Stomach (tissue), 9 donors: ENCODE results near the gene FBXL7. TPM values are rescaled to one million over a fixed set of nuclear protein-coding genes. Genes with fewer than 3 reads are reported as not detected.
A peak's percentile ranks its signal among the peaks of the same experiment; 100 is the strongest.

ENCODE experiments used
- DNase-seq, 2 donors: peaks; one replicate each; pipeline versions ENCODE4 v3.0.0 to v3.0.0-alpha.2; 2013 to 2019
- H3K27ac ChIP-seq, 5 donors: fragments of 200-600 bp in 4 of 5; sonication (generic) in 4 of 5; one replicate each; pipeline ENCODE4 v1.5.1; 2013 to 2019; ENCODE audit warnings: mild to moderate bottlenecking in 1 of 5, moderate library complexity in 1 of 5
- H3K27me3 ChIP-seq, 3 donors: fragments of 200-600 bp; sonication (generic); one replicate each; pipeline ENCODE4 v1.5.1; 2017 to 2019; ENCODE audit warnings: mixed run types in 1 of 3
- H3K36me3 ChIP-seq, 4 donors: fragments of 200-600 bp; sonication (generic); 1 replicate in 3 of 4; 2 replicates in 1 of 4; pipeline ENCODE4 v1.5.1; 2016 to 2019
- H3K4me1 ChIP-seq, 4 donors: fragments of 200-600 bp; sonication (generic); one replicate each; pipeline ENCODE4 v1.5.1; 2016 to 2019
- H3K4me3 ChIP-seq, 4 donors: fragments of 200-600 bp; sonication (generic) in 3 of 4; one replicate each; pipeline ENCODE4 v1.5.1; 2016 to 2019; ENCODE audit warnings: mild to moderate bottlenecking in 1 of 4
- H3K9me3 ChIP-seq, 4 donors: fragments of 200-600 bp; sonication (generic); one replicate each; pipeline ENCODE4 v1.5.1; 2016 to 2019
- CTCF ChIP-seq, 7 experiments: fragments of 450-650 bp in 4 of 7; fragments of 200-600 bp in 3 of 7; sonication (generic) in 3 of 7; IDR thresholded peaks; one replicate each; pipeline ENCODE4 v1.5.1; 2016 to 2019; ENCODE audit warnings: antibody characterized with exemption in 7 of 7, control low read depth in 2 of 7, mild to moderate bottlenecking in 1 of 7
- EP300 ChIP-seq: sonication (generic); formaldehyde crosslinking; IDR thresholded peaks from one replicate; pipeline ENCODE4 v1.6.1; 2017; ENCODE audit warnings: antibody characterized with exemption
- POLR2A ChIP-seq, 4 donors: fragments of 450-650 bp; IDR thresholded peaks; one replicate each; pipeline ENCODE4 v1.6.1; 2016; ENCODE audit warnings: antibody characterized with exemption in 4 of 4, control low read depth in 2 of 4, mild to moderate bottlenecking in 1 of 4, moderate library complexity in 1 of 4
- POLR2AphosphoS5 ChIP-seq, 3 donors: sonication (generic); formaldehyde crosslinking; IDR thresholded peaks; one replicate each; pipeline ENCODE4 v1.6.1; 2016; ENCODE audit warnings: antibody characterized with exemption in 3 of 3
- WGBS, 5 donors: extraction: QIAGEN DNeasy Blood & Tissue Kit in 3 of 5; methylation state at CpG; one replicate each; pipeline versions ENCODE4 v1.1.5 to v1.1.7; 2013 to 2018; 5-methylcytosine and 5-hydroxymethylcytosine counted together
- intact Hi-C: fragments of 100-400 bp; cut with DNase I; formaldehyde crosslinking; loops from one replicate; pipeline ENCODE4 v1.15.1; 2023; ENCODE audit warnings: low total_unique reads
- polyA plus RNA-seq, 3 donors: library from polyadenylated mRNA; stranded (reverse); fragments of 200-250 nt; gene quantifications; one replicate each; pipeline ENCODE4 v1.2.3, GENCODE V29; 2013
- total RNA-seq, 5 donors: library from RNA; depleted of rRNA; stranded (reverse); fragments of >200 nt; gene quantifications; one replicate each; pipeline versions ENCODE4 v1.1.0 to v1.2.3, GENCODE V29; 2014 to 2016
- donor health status: healthy with polysubstance abuse.
- donor health status: Bipolar disorder and iron deficiency.
- donor health status: healthy.

The FBXL7 gene
- total and polyA plus RNA-seq, 8 donors = 3.6 to 17.1 (median 6.8) TPM

- Histone ChIP-seq H3K27me3 (no peaks in the 10 kb centered on the region), H3K27ac (no peak overlapping the region), H3K36me3 (no peaks in the 10 kb centered on the region), H3K4me1 (peaks cover 0 to 31% (median 8%) of the 10 kb centered on the region in 4 donors), H3K9me3 (no peaks in the 10 kb centered on the region), H3K4me3 (no peak overlapping the region)
- TF ChIP-seq POLR2AphosphoS5 (IDR thresholded peaks at IDR 0.05) (no peak), CTCF (IDR thresholded peaks at IDR 0.05) (no peak), EP300 (no peak), POLR2A (IDR thresholded peaks at IDR 0.05) (no peak)
- peak in 1 of 2 donors; percentile 29 for DNase-seq
- intact Hi-C loops = no loop called here
- WGBS, 5 donors = 28 to 40% (median 35%) methylated on average over 6 of the region's 6 CpGs
These were observed 294.3 kb downstream of the FBXL7 start for GRCh38 chr5:15794052-15794985.

- WGBS, 5 donors = 23 to 55% (median 33%) methylated on average over 2 of the region's 2 CpGs
- no peaks in the 10 kb centered on the region for H3K9me3 ChIP-seq
- no peak for DNase-seq
- H3K36me3 ChIP-seq = no peaks in the 10 kb centered on the region
- intact Hi-C loops = no loop called here
- H3K4me3 ChIP-seq = no peak overlapping the region
- TF ChIP-seq POLR2A (IDR thresholded peaks at IDR 0.05) = no peak
- TF ChIP-seq CTCF (IDR thresholded peaks at IDR 0.05) = no peak
- TF ChIP-seq POLR2AphosphoS5 (IDR thresholded peaks at IDR 0.05) = no peak
- no peak for TF ChIP-seq EP300
- no peak overlapping the region for H3K27ac ChIP-seq
- H3K4me1 ChIP-seq = peaks cover 0 to 28% (median 8%) of the 10 kb centered on the region in 4 donors
- no peaks in the 10 kb centered on the region for H3K27me3 ChIP-seq
These were observed 296.1 kb downstream of the FBXL7 start for GRCh38 chr5:15796096-15796495.

GRCh38 chr5:15796557-15796956 is 296.6 kb downstream of the FBXL7 start:
- Histone ChIP-seq H3K27ac (no peak overlapping the region), H3K36me3 (no peaks in the 10 kb centered on the region), H3K27me3 (no peaks in the 10 kb centered on the region), H3K9me3 (no peaks in the 10 kb centered on the region), H3K4me1 (peaks cover 0 to 28% (median 7%) of the 10 kb centered on the region in 4 donors), H3K4me3 (no peak overlapping the region)
- no peak for DNase-seq
- 74 to 82% (median 76%) methylated on average over 6 of the region's 6 CpGs for WGBS, 5 donors
- TF ChIP-seq POLR2AphosphoS5 (IDR thresholded peaks at IDR 0.05) = no peak
- no peak for TF ChIP-seq CTCF (IDR thresholded peaks at IDR 0.05)
- no peak for TF ChIP-seq EP300
- TF ChIP-seq POLR2A (IDR thresholded peaks at IDR 0.05) = no peak
- intact Hi-C loops = no loop called here

GRCh38 chr5:15797116-15797515 is 297.1 kb downstream of the FBXL7 start:
- 64 to 73% (median 69%) methylated on average over 1 of the region's 1 CpG for WGBS, 5 donors
- Histone ChIP-seq H3K27ac (no peak overlapping the region), H3K36me3 (no peaks in the 10 kb centered on the region), H3K4me1 (peaks cover 0 to 22% (median 4%) of the 10 kb centered on the region in 4 donors), H3K4me3 (no peak overlapping the region), H3K27me3 (no peaks in the 10 kb centered on the region), H3K9me3 (no peaks in the 10 kb centered on the region)
- TF ChIP-seq POLR2AphosphoS5 (IDR thresholded peaks at IDR 0.05) (no peak), POLR2A (IDR thresholded peaks at IDR 0.05) (no peak), EP300 (no peak), CTCF (IDR thresholded peaks at IDR 0.05) (no peak)
- no peak for DNase-seq
- intact Hi-C loops = no loop called here
